HUES48 (cell line): ENCODE measurements around the gene SUPT16H.
"Not testable (repeated sequence)": the region's sequence is repeated elsewhere in the genome, so short reads cannot be mapped to it uniquely, and the experiment has no call there.

Source experiments
- H3K27ac ChIP-seq: one replicate; pipeline ENCODE4 v1.7.0; 2013; ENCODE audit warnings: low read depth, low read length, inconsistent platforms
- H3K27me3 ChIP-seq: 2 replicates; pipeline ENCODE4 v1.6.1; 2013; ENCODE audit warnings: mild to moderate bottlenecking, low read length; ENCODE audit not compliant: control insufficient read depth, insufficient read depth
- H3K36me3 ChIP-seq: 2 replicates; pipeline ENCODE4 v1.6.1; 2013; ENCODE audit warnings: low read length; ENCODE audit not compliant: control insufficient read depth, insufficient read depth
- H3K4me1 ChIP-seq: 2 replicates; pipeline ENCODE4 v1.6.1; 2013; ENCODE audit warnings: mild to moderate bottlenecking, low read length; ENCODE audit not compliant: control insufficient read depth, insufficient read depth
- H3K4me3 ChIP-seq: 2 replicates; pipeline ENCODE4 v1.5.1; 2013; ENCODE audit warnings: mild to moderate bottlenecking, low read depth, low read length
- H3K9ac ChIP-seq: 2 replicates; pipeline ENCODE4 v1.6.1; 2013; ENCODE audit warnings: mild to moderate bottlenecking, low read depth, low read length, moderate library complexity
- H3K9me3 ChIP-seq: 2 replicates; pipeline ENCODE4 v1.6.1; 2013; ENCODE audit warnings: low read length; ENCODE audit not compliant: control insufficient read depth, insufficient read depth

Gene SUPT16H

GRCh38 chr14:21398901-21399300 lies 15.1 kb upstream of the SUPT16H start:
- H3K4me1 ChIP-seq: no peaks in the 10 kb centered on the region
- no peak overlapping the region for H3K4me3 ChIP-seq
- no peaks in the 10 kb centered on the region for H3K27me3 ChIP-seq
- no peak overlapping the region for H3K27ac ChIP-seq
- no peak overlapping the region for H3K9ac ChIP-seq
- peaks cover 98% of the 10 kb centered on the region for H3K36me3 ChIP-seq
- H3K9me3 ChIP-seq: no peaks in the 10 kb centered on the region

DNA sequence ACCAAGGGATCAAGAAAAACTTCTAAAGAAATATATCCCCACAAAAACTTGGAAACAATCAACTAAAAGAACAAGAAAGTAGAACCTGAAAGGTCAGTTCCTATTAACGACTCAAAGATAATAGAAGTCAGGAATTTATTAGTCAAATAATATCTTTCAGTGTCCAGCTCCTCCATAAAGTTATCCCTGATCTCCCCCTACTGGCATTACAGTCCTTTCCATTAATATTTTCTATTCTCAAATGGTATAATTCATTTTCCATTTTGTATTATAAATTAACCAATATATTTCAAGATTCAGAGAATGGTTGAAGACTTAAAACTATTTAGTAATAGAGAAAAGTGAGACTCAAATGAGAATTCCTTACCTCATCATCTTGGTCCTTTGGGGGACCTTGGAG lies 11.6 kb upstream of the SUPT16H start:
- Histone ChIP-seq H3K27ac (no peak overlapping the region), H3K36me3 (peaks cover 98% of the 10 kb centered on the region), H3K4me1 (no peaks in the 10 kb centered on the region), H3K27me3 (no peaks in the 10 kb centered on the region), H3K4me3 (no peak overlapping the region), H3K9ac (no peak overlapping the region), H3K9me3 (no peaks in the 10 kb centered on the region)

DNA sequence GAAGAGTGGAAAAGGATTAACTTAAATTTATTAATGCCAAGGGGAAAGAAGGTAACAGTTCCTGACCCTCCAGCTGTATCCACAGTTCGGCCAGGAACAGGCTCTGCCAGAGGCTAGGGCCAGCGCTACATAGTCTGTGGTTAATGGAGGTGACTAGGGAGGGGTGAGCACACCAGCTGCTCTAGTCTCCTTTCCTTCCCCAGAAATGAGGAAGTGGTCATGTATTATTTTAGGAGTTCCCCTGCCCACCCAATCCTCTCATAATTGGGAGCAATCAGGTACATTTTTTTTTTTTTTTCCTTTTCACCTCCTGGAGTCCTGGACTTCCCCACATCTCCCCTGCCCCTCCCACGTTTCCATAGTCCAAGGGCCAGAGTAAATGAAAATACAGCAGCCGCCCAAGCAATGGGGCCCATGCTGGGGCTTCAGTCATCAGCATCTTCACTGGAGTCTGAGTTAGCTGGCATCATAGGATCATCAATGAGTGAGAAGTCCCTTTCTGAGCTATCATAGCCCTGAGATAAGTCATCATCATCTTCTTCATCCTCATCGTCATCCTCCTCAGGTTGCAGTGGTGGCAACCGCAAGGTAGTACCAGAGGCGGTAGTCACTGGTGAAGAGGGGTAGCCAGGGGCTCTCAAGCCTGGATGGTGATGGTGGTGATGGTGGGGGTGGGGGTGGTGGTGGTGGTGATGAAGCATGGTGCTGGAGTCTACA lies 1.5 kb upstream of the SUPT16H start:
- Histone ChIP-seq H3K9me3 (no peaks in the 10 kb centered on the region), H3K4me1 (peaks cover 14% of the 10 kb centered on the region; the same call in 1 of the 2 replicates), H3K27me3 (no peaks in the 10 kb centered on the region), H3K36me3 (peaks cover 61% of the 10 kb centered on the region), H3K27ac (peak overlapping the region; percentile 97), H3K4me3 (peak overlapping the region; percentile 97), H3K9ac (no peak overlapping the region)

- Histone ChIP-seq H3K36me3 (peaks cover 56% of the 10 kb centered on the region), H3K4me1 (peaks cover 14% of the 10 kb centered on the region; the same call in 1 of the 2 replicates), H3K27ac (peak overlapping the region; percentile 97), H3K9ac (peak overlapping the region; percentile 99), H3K27me3 (no peaks in the 10 kb centered on the region), H3K4me3 (peak overlapping the region; percentile 97), H3K9me3 (no peaks in the 10 kb centered on the region)
Observed at GRCh38 chr14:21384494-21384851, 654 bp upstream of the SUPT16H start.

DNA sequence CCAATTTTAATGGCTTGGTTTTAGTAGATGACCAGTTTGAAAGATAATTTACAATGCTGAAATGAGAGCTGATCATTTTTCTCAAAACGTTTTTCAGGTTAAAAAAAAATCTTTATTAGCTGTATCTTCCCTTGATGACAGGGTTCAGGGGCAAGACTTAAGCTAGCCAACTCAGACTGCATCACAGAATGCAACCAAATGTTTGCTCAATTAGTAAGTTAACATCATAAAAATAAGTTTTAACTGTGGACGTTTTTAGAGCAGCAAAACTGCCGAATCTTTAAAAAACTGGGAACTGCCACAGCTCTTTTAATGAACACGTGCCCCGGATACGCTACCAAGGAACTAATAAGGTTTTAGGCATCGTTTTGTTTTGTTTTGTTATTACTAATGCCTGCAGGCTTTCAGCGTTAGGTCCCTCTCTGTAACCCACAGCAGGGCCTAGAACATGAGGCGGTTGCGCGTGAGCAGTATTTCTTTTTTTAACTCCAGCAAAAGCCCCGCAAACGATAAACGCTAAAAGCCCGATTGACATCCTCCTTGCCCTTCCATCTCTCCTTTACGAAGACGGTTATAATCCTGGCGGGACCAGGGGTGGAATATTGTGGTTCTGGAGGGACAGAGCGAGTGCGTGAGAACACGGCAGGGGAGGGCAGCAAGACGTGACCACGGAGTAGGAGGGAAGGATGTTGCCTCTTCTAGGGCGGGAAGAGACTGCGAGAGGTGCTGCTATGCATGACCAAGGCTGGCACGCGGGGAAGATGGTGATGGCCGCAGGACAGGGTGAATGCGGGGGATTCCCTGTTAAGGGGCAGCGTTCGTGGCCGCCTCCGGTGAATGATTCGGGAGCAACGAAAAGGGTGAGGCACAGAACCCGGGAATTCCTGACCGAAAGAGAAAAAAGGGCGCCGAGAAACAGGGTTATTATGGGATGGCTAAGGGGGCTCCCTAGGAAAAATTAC lies 652 bp downstream of the SUPT16H start:
- H3K27ac ChIP-seq: peak overlapping the region; percentile 97

DNA sequence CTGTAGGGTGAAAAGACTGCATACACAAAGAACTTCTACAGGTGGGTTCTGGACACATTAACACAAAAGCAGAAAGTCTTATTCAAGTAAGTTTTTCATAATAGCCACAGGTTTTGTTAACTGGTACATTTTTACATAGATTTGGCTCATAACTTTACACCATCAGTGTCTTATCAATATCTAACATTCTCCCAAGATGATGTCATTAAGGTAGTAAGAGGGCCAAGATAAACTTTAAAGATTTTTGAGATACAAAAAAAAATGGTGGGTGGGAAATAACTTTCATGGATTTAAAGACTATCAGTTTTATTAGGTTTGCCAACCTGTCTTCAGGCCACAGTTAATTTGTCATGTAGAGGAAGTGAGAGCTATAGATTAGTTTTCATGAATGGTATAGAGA lies 1.7 kb downstream of the SUPT16H start:
- H3K27ac ChIP-seq: no peak overlapping the region
- no peak overlapping the region; the same call in 1 of the 2 replicates for H3K9ac ChIP-seq
- no peaks in the 10 kb centered on the region for H3K9me3 ChIP-seq
- peaks cover 14% of the 10 kb centered on the region; the same call in 1 of the 2 replicates for H3K4me1 ChIP-seq
- no peaks in the 10 kb centered on the region for H3K27me3 ChIP-seq
- peaks cover 53% of the 10 kb centered on the region for H3K36me3 ChIP-seq
- H3K4me3 ChIP-seq: peak overlapping the region; percentile 97

More for the DNA sequence above, 652 bp downstream of the SUPT16H start:
- Histone ChIP-seq H3K9ac (peak overlapping the region; percentile 99), H3K36me3 (peaks cover 53% of the 10 kb centered on the region), H3K4me1 (peaks cover 14% of the 10 kb centered on the region; the same call in 1 of the 2 replicates), H3K9me3 (no peaks in the 10 kb centered on the region), H3K4me3 (peak overlapping the region; percentile 97), H3K27me3 (no peaks in the 10 kb centered on the region)

- Histone ChIP-seq H3K27ac (no peak overlapping the region), H3K27me3 (no peaks in the 10 kb centered on the region), H3K9ac (no peak overlapping the region), H3K36me3 (peaks cover 47% of the 10 kb centered on the region), H3K4me1 (peaks cover 8% of the 10 kb centered on the region; the same call in 1 of the 2 replicates), H3K9me3 (no peaks in the 10 kb centered on the region), H3K4me3 (no peak overlapping the region)
Observed at GRCh38 chr14:21379338-21379737, 4.5 kb downstream of the SUPT16H start.

- Histone ChIP-seq H3K27ac (no peak overlapping the region), H3K27me3 (no peaks in the 10 kb centered on the region), H3K9ac (no peak overlapping the region), H3K9me3 (no peaks in the 10 kb centered on the region), H3K4me1 (no peaks in the 10 kb centered on the region), H3K4me3 (no peak overlapping the region), H3K36me3 (peaks cover 76% of the 10 kb centered on the region)
Observed at GRCh38 chr14:21373980-21374379, 9.8 kb downstream of the SUPT16H start.

DNA sequence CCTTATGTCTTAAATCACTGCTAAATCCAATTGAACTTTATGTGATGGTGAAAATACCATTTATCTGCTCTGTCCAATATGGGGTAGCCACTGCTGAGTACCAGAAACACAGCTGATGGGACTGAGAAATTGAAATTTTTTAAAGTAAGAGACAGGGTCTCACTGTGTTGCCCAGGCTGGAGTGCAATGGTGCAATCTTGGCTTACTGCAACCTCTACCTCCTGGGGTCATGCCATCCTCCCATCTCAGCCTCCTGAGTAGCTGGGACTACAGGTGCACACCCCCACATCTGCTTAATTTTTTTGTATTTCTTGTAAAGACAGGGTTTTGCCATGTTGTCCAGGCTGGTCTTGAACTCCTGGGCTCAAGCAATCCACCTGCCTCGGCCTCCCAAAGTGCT lies 11.0 kb downstream of the SUPT16H start:
- not testable (repeated sequence) for H3K9me3 ChIP-seq, H3K9ac ChIP-seq, H3K4me1 ChIP-seq, H3K4me3 ChIP-seq, H3K27ac ChIP-seq, H3K27me3 ChIP-seq
- H3K36me3 ChIP-seq: peaks cover 78% of the 10 kb centered on the region

DNA sequence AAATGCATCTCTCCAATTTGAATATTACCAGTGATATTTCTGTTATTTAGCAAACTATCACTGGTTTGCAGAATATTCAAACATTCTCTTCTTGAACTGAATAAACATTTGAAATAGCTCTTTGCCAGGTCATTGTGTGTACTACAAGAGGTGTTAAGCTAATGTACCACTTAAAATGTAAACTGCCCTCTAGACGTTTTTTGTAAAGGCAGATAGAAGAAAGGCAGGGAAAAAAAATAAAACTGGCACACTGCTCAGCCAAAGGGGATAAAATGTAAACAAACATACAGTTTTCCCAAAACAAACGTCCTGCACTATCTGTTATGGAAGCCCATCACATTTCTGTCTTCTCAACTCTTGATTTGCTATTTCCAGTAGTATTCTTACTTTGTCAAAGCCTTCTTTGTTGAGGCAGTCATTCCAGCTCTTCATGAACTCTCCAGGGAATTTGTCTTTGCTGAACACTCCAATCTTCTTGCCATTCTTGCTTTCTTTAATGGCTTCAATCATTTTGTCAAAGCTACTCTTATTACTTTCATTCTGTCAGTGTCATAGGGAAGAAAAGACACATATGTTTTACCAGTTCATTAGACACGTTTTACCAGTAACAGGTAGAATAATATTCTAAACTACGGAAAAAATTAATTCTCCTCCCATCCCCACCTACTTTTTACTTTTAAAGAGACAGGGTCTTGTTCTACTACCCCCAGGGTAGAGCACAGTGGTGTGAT lies 13.7 kb downstream of the SUPT16H start:
- Histone ChIP-seq H3K36me3 (peaks cover 83% of the 10 kb centered on the region), H3K9ac (no peak overlapping the region), H3K4me3 (no peak overlapping the region), H3K27me3 (no peaks in the 10 kb centered on the region), H3K9me3 (no peaks in the 10 kb centered on the region), H3K27ac (no peak overlapping the region), H3K4me1 (no peaks in the 10 kb centered on the region)
